Skeletal muscle satellite cell (primary cell): ENCODE data around the gene RNASE2. TPM values are rescaled to one million over a fixed set of nuclear protein-coding genes. Genes with fewer than 3 reads are reported as not detected.

ENCODE experiments used
- H3K27me3 ChIP-seq: 2 replicates; pipeline ENCODE4 v1.7.0; 2013; ENCODE audit warnings: low read length; ENCODE audit not compliant: control insufficient read depth, insufficient read depth
- H3K36me3 ChIP-seq: 2 replicates; pipeline ENCODE4 v1.7.0; 2013; ENCODE audit warnings: mild to moderate bottlenecking, control low read depth, low read length; ENCODE audit not compliant: insufficient read depth
- H3K4me1 ChIP-seq: 2 replicates; pipeline ENCODE4 v1.7.0; 2013; ENCODE audit warnings: low read length; ENCODE audit not compliant: control insufficient read depth, insufficient read depth
- H3K4me2 ChIP-seq: 2 replicates; pipeline ENCODE4 v1.7.0; 2013; ENCODE audit warnings: mild to moderate bottlenecking, low read length
- H3K4me3 ChIP-seq: 2 replicates; pipeline ENCODE4 v1.7.0; 2013; ENCODE audit warnings: low read length
- H3K9ac ChIP-seq: 2 replicates; pipeline ENCODE4 v1.7.0; 2013; ENCODE audit warnings: mild to moderate bottlenecking, low read depth, low read length, moderate library complexity
- H3K9me3 ChIP-seq: replicated peaks from 2 replicates; pipeline ENCODE4 v1.7.0; 2013; ENCODE audit warnings: mild to moderate bottlenecking, control low read depth, low read length
- small RNA-seq: library from RNA; depleted of rRNA; stranded (forward); fragments of <200 nt; gene quantifications from one replicate; pipeline ENCODE3, GENCODE V24; 2012

The RNASE2 gene

DNA sequence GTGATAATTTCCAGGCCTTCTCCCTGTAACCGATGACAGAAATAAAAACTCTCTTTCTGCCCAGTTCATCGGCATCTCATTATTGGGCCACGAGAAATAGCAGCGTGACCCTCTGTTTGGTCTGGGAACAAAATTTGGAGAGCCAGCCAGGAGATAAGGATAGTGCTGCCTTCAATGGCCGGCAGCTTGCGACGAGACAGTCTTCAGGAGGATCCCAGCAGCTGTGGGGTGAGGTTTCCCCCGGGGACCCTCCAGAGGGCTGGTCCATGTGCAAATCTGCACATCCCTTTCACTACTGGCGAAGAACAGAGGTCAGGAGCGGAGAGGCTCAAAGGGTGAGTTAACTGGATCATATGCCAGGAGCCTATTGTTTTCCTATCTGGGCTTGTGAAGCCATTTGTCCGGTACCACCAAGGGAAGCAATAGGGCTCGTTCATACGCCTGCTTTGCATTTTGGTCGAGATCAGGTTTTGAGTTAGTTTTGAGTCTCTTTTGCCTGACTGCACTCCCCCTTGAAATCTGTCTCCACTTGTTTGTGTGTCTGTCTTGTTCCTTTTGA is 48.6 kb downstream of the RNASE2 start:
- Histone ChIP-seq H3K4me3 (no peak overlapping the region), H3K27me3 (no peaks in the 10 kb centered on the region), H3K4me1 (peaks cover 4% of the 10 kb centered on the region), H3K9me3 (no peaks in the 10 kb centered on the region), H3K36me3 (no peaks in the 10 kb centered on the region), H3K4me2 (no peak overlapping the region), H3K9ac (no peak overlapping the region)

Small RNA genes within 50 kb of the gene (small RNA-seq; reads per million reads assigned to genes)
- not detected for gene RN7SL189P
